Neural progenitor cell (in vitro differentiated cells): ENCODE results near the gene NLGN2.

Experiments
- EZH2 ChIP-seq: fragments of 200-600 bp; sonication (generic); IDR thresholded peaks from 2 replicates; pipeline ENCODE4 v1.6.1; 2017; ENCODE audit warnings: antibody characterized with exemption, mild to moderate bottlenecking, moderate library complexity
- EZH2phosphoT487 ChIP-seq: fragments of 200-600 bp; sonication (generic); IDR thresholded peaks from 2 replicates; pipeline ENCODE4 v1.6.1; 2017; ENCODE audit warnings: antibody characterized with exemption
- TF ChIP-seq, protein P1 (sequence below): fragments of 200-600 bp; sonication (generic); IDR thresholded peaks from 2 replicates; pipeline ENCODE4 v1.5.1; 2017; ENCODE audit warnings: antibody characterized with exemption, mild to moderate bottlenecking

DNA sequence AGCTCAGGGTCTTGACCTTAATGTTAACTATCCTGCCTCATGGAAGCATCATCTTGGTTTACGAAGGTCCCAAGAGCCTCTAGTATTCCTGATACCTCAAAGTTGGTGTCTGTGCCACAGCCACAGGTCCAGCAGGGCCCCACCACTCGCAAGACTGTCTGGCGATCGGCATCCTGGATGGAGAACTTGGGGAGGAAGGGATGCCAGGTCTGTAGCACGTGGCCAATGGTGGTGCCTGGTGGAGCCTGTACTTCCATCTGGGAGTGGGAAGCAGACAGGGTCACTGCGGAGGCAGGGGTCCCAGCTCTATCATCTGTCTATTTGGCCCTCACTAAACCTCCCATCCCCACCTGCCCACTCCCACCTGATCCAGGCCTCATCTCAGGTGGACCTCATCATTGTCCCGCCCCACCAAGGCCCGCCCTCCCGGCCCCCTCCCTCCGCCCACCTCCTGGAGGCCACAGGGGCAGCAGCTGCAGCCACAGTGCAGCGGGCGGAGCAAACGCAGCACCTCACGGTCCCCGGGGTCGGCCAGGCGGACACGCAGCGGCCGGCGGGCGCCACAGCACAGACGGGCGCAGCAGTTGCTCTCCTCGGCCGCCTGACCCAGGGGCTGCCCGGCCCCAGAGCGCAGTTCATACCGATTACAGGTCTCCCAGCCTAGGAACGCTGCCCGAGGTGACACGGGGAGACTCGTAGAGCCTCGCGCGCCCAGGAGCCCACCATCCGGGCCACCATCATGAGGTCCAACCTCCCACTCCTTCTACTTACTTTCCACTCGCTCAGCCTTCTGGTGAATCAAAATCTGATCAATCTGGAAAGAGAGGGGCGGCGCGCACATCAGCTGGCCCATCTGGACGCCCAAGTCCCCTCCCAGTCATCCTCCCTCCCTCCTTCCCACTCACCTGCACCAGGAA is 14.7 kb upstream of the NLGN2 start:
- TF ChIP-seq, protein P1, sequence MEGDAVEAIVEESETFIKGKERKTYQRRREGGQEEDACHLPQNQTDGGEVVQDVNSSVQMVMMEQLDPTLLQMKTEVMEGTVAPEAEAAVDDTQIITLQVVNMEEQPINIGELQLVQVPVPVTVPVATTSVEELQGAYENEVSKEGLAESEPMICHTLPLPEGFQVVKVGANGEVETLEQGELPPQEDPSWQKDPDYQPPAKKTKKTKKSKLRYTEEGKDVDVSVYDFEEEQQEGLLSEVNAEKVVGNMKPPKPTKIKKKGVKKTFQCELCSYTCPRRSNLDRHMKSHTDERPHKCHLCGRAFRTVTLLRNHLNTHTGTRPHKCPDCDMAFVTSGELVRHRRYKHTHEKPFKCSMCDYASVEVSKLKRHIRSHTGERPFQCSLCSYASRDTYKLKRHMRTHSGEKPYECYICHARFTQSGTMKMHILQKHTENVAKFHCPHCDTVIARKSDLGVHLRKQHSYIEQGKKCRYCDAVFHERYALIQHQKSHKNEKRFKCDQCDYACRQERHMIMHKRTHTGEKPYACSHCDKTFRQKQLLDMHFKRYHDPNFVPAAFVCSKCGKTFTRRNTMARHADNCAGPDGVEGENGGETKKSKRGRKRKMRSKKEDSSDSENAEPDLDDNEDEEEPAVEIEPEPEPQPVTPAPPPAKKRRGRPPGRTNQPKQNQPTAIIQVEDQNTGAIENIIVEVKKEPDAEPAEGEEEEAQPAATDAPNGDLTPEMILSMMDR = no peak
- TF ChIP-seq EZH2 (no peak), EZH2phosphoT487 (no peak)
